ENCODE data around the gene AMFR.

AMFR gene

DNA sequence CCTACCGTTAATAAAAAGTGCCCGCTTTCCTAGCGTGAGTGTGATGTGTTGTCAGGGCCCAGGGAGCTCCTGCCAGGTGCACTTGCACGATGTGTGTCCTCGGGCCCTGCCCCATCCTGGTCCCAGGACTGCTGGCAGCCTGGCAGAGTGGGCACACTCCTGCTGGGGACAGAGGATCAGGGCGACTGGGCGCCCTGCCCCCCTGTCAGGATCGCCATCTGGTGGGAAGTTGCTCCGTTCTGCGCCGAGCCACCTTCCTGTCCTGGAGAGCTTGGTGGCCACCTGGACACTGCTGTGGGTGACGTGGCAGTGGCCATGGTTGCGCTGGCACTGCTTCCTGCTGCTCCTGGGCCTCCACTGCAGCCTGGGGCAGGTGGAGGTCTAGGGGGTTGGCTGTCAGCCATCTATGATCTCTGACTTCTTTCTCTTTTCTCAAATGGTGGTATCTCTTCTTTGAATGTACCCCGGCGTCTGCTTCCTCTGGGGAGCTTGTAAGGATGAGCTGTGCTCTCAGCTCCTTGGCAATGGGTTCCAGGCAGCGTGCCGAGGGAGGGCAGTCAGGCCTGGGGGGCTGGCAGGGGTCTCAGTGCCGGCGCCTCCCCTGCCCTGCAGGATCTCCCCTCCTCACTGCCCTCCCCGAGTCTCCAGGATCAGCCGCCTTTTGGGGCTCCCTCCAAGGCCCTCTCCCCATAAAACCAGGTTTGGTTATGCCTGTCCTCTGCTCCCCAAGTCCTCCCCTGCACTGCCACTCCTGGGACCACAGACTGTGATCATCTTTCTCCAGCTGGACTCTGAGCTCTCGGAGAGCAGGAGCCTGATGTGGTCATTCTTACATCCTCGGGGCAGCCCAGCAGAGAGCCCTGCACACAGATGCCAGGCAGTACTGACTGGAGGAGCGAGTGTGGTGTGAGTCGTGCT lies 76.9 kb downstream of the AMFR start:
- DNase-seq (ENCODE audit: low read depth in 1 of 2, low spot score in 1 of 2), result no peak

GRCh38 chr16:56347670-56348069 lies 77.7 kb downstream of the AMFR start:
- no peak for DNase-seq (ENCODE audit: low read depth in 1 of 2, low spot score in 1 of 2)

DNA sequence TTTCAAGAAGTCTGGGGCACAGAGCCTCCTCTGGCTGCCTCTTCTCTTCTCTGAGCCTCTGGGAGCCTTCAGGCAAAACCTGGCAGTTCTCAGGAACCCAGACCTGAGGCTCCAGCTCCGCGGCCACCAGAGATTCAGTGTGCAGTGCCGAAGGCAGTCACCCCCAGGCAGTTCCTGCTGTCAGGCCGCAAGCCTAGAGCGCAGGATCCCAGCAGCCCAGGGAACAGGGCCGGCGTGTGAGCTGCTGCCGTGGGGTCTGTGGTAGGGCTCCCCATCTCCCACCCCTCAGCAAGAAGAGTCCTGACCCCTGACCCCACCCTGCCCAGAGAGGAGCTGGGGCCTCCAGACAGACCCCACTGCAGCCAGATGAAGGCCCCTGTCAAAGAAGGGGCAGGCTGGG lies 78.2 kb downstream of the AMFR start:
- DNase-seq (ENCODE audit: low read depth in 1 of 2, low spot score in 1 of 2), result no peak

- no peak for DNase-seq (ENCODE audit: low read depth in 1 of 2, low spot score in 1 of 2)
These were observed 79.0 kb downstream of the AMFR start for GRCh38 chr16:56346131-56346890.

DNA sequence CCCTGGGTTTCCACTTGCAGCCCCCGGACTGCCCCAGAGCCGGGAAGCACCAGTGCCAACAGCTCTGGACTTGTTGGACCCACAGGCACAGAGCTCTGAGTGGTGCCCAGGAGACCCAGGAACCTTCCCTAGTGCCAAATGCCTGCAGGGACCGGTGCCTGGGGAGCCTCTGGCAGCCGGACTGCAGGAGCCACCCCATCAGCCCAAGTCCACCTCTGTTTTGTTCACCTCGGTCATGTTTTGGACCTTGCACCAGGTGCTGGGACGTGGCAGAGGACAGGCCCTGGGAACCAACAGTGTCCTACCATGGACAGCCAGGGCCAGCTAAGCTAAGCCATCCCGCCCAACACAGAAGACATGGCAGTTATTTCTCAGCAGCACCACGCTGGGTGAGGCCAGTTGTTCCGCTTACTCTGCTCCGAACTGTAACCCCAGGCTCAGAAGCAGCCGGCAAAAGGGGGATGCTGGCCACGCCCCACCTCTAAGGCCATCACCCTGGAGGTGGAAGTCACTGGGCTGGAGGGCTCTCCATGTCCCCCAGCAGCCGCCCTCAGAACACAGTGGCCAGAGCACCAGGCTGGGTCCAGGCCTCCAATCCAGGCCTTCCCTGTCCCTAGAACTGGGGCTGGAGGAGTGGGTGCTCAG lies 79.8 kb downstream of the AMFR start:
- no peak for DNase-seq (ENCODE audit: low read depth in 1 of 2, low spot score in 1 of 2)

GRCh38 chr16:56344518-56345405 lies 80.6 kb downstream of the AMFR start:
- no peak for DNase-seq (ENCODE audit: low read depth in 1 of 2, low spot score in 1 of 2)

DNA sequence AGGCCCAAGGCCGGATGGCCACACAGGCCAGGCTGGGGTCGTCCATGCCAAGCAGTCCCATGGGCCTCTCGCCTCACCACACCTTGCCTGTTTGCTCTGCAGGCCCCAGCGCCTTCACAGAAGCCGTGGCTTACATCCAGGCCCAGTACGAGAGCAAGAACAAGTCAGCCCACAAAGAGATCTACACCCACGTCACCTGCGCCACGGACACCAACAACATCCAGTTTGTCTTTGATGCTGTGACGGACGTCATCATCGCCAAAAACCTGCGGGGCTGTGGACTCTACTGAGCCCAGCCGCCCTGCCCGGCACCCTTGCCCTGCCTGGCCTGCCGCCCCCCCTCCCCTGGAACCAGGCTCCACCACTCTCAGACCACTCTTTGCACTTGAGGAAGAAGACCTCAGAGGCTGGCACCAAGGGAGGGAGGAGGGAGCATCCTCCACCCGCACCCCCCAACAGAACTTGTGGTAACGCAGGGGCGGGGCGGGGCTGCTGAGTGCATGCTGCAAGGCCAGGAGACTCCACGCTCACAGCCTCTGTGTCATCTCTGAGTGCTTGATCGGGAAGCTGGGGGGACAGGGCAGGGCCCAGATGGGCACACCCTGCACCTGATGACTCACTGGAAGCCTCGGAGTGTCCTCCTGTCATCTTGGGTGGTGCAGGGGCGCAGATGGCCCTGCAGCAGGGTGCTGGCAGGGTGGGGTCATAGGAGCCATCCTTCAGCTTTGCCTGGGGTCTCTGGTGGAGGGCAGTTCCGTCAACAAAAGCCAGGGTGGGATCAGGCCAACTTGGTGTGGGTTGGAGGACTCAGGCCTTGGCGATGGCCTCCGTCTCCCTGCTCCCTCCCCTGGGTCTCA lies 81.5 kb downstream of the AMFR start:
- no peak for DNase-seq (ENCODE audit: low read depth in 1 of 2, low spot score in 1 of 2)

GRCh38 chr16:56341656-56342399 lies 83.5 kb downstream of the AMFR start:
- no peak for DNase-seq (ENCODE audit: low read depth in 1 of 2, low spot score in 1 of 2)

DNA sequence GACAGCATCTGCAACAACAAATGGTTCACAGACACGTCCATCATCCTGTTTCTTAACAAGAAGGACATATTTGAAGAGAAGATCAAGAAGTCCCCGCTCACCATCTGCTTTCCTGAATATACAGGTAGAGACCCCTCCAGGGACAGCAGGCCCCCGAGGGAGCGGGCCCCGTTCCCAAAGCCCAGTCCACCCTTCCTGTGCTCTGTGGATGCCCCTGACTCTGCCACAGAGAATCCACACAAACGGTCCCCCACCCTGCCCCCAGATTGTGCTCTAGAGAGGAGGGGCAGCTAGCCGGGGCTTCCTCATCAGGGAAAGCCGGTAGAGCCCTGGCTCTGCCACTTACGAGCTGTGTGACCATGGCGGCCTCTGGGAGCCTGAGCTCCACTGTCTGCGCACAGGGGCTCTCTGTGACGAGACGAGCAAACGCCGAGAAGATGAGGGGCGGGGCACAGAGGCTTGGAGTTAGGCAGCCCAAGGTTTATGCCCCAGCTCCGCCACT lies 84.4 kb downstream of the AMFR start:
- DNase-seq (ENCODE audit: low read depth in 1 of 2, low spot score in 1 of 2), result no peak

DNA sequence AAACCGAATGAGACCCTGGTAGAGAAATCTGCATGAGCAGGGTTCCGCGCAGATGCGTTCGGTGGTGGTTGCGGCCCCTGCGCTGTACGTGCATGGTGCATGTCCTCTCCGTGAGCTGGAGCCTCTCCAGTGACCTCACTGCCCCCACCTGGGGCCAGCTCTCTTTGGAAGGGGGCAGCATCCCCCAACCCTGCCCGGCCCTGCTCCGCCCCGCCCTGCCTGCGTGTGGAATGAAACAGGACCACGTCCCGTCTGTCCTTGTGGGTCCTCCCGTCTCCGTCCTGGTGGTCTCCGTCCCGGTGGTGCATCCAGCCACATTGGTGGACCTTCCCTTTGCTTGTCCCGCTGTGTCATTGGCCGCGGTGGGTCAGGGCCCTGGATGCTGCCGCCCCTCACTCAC lies 84.9 kb downstream of the AMFR start:
- no peak for DNase-seq (ENCODE audit: low read depth in 1 of 2, low spot score in 1 of 2)

- DNase-seq (ENCODE audit: low read depth in 1 of 2, low spot score in 1 of 2), result no peak
These were observed 85.7 kb downstream of the AMFR start for GRCh38 chr16:56339431-56340195.

GRCh38 chr16:56338566-56339318 lies 86.6 kb downstream of the AMFR start:
- DNase-seq (ENCODE audit: low read depth in 1 of 2, low spot score in 1 of 2), result no peak

DNA sequence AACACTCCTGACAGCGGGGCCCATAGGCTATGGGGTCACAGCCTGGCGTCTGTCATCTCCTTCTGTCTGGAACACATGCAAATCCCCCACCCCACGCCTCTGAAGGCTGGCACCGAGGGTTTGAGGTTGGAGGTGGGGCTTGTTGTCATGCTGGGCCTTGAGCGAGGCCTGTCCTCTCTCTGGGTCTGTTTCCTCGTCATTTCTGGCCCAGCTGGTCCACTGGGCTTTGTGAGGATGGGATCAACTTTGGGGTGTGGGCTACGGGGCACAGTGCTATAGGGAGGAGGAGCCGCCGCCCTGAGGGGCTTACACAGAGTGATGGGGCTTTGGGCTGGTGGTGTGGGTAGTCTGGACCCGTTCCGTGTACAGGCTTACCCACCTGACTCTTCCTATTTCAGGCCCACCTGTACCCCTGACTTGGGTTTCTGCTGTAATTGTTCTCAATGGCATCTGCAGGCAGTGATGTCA lies 87.5 kb downstream of the AMFR start:
- no peak for DNase-seq (ENCODE audit: low read depth in 1 of 2, low spot score in 1 of 2)

DNA sequence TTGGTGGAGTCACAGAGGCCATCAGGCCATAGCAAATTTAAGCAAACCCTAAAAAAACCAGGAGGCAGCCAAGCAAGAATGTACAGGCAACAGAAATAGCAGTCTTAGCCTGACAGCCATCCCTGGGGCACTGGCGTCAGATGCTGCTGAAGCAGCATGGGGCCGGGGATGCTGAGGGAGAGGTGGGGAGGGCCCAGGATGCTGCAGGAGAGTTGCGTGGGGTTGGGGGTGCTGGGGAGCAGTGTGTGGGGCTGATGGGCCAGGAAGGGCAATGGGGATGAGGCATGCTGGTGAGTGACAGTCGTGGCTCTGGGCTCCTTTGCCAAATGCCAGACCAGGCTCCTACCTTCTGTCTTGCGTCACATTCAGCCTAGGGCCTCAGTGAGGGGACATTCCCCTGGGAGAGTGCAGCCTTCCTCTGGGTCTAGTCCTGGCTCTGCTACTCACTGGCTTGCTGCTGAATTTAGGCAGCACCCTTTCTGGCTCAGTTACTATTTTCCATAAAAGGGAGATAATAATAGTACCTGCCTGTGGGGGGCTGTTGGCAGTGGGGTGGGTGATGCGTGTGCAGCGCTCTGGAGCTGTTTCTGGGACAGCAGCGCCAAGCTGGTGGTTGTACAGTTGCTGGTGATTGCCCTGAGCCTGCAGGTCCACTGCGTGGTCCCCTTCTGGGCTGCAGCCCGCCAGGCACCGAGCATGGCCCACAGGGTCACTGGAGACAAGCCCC lies 88.1 kb downstream of the AMFR start:
- DNase-seq (ENCODE audit: low read depth in 1 of 2, low spot score in 1 of 2), result no peak

- no peak for DNase-seq (ENCODE audit: low read depth in 1 of 2, low spot score in 1 of 2)
These were observed 88.6 kb downstream of the AMFR start for GRCh38 chr16:56336711-56337110.

GRCh38 chr16:56336071-56336688 lies 89.2 kb downstream of the AMFR start:
- no peak for DNase-seq (ENCODE audit: low read depth in 1 of 2, low spot score in 1 of 2)

All from activated CD4-positive, alpha-beta T cell treated with anti-CD3 and anti-CD28 coated beads, Interleukin-2, amount 50 U/mL, for 24 hours (primary cell).